WTC11 (cell line): ENCODE results near the gene E2F4. TPM values are rescaled to one million over a fixed set of nuclear protein-coding genes. Genes with fewer than 3 reads are reported as not detected.
A peak's percentile ranks its signal among the peaks of the same experiment; 100 is the strongest.

Source experiments
- CBFB ChIP-seq: sonication (generic); formaldehyde crosslinking; IDR thresholded peaks from 2 replicates; pipeline ENCODE4 v1.8.1; 2022; ENCODE audit warnings: mild to moderate bottlenecking, low read depth, missing genetic modification reagents
- CTCF ChIP-seq: fragments of 200-600 bp; IDR thresholded peaks from 2 replicates; pipeline ENCODE4 v1.8.0; 2022; ENCODE audit warnings: antibody characterized with exemption
- ERG ChIP-seq: fragments of 250-450 bp; sonication (Bioruptor Pico); IDR thresholded peaks from 2 replicates; pipeline ENCODE4 v1.8.0; 2021; ENCODE audit warnings: mild to moderate bottlenecking
- ESRRA ChIP-seq: sonication (generic); formaldehyde crosslinking; IDR thresholded peaks from 2 replicates; pipeline ENCODE4 v1.8.1; 2022; ENCODE audit warnings: mild to moderate bottlenecking, missing genetic modification reagents, borderline replicate concordance
- ETV6 ChIP-seq: sonication (generic); formaldehyde crosslinking; IDR thresholded peaks from 2 replicates; pipeline ENCODE4 v1.8.1; 2022; ENCODE audit warnings: mild to moderate bottlenecking, missing genetic modification reagents
- FOXK1 ChIP-seq: sonication (generic); formaldehyde crosslinking; IDR thresholded peaks from 2 replicates; pipeline ENCODE4 v1.8.0; 2022; ENCODE audit warnings: mild to moderate bottlenecking, moderate library complexity, missing genetic modification reagents
- GABPB1 ChIP-seq: sonication (generic); formaldehyde crosslinking; IDR thresholded peaks from 2 replicates; pipeline ENCODE4 v1.8.1; 2023; ENCODE audit warnings: mild to moderate bottlenecking, missing genetic modification reagents
- IRF2 ChIP-seq: sonication (generic); formaldehyde crosslinking; IDR thresholded peaks from 2 replicates; pipeline ENCODE4 v1.8.0; 2022; ENCODE audit warnings: low read depth, missing genetic modification reagents, borderline replicate concordance
- JAZF1 ChIP-seq: fragments of 250-450 bp; sonication (Bioruptor Pico); IDR thresholded peaks from 2 replicates; pipeline ENCODE4 v1.9.0; 2021; ENCODE audit warnings: moderate library complexity, mild to moderate bottlenecking, inconsistent platforms
- KAT7 ChIP-seq: sonication (generic); formaldehyde crosslinking; IDR thresholded peaks from 2 replicates; pipeline ENCODE4 v1.8.1; 2023; ENCODE audit warnings: missing genetic modification reagents, mild to moderate bottlenecking, borderline replicate concordance
- MXD4 ChIP-seq: fragments of 250-450 bp; sonication (Bioruptor Pico); IDR thresholded peaks from 2 replicates; pipeline ENCODE4 v1.8.0; 2021; ENCODE audit warnings: mild to moderate bottlenecking, moderate library complexity, borderline replicate concordance
- MYBL2 ChIP-seq: sonication (generic); formaldehyde crosslinking; IDR thresholded peaks from 2 replicates; pipeline ENCODE4 v1.8.1; 2023; ENCODE audit warnings: mild to moderate bottlenecking, moderate library complexity, missing genetic modification reagents
- NFE2L1 ChIP-seq: sonication (generic); formaldehyde crosslinking; IDR thresholded peaks from 2 replicates; pipeline ENCODE4 v1.8.1; 2023; ENCODE audit warnings: missing genetic modification reagents
- NR1H2 ChIP-seq: sonication (generic); formaldehyde crosslinking; IDR thresholded peaks from 2 replicates; pipeline ENCODE4 v1.9.0; 2021; ENCODE audit warnings: mild to moderate bottlenecking, moderate library complexity, missing genetic modification reagents
- STAT6 ChIP-seq: sonication (generic); formaldehyde crosslinking; conservative IDR thresholded peaks from 2 replicates; pipeline ENCODE4 v1.8.1; 2023; ENCODE audit warnings: mild to moderate bottlenecking, low read depth, missing genetic modification reagents, moderate library complexity
- TCF7 ChIP-seq: sonication (generic); formaldehyde crosslinking; IDR thresholded peaks from 2 replicates; pipeline ENCODE4 v1.8.0; 2022; ENCODE audit warnings: mild to moderate bottlenecking, low read depth, missing genetic modification reagents, moderate library complexity
- ZNF138 ChIP-seq: sonication (generic); formaldehyde crosslinking; conservative IDR thresholded peaks from 2 replicates; pipeline ENCODE4 v1.8.1; 2022; ENCODE audit warnings: mild to moderate bottlenecking, moderate library complexity, missing genetic modification reagents
- ZNF219 ChIP-seq: sonication (generic); formaldehyde crosslinking; IDR thresholded peaks from 2 replicates; pipeline ENCODE4 v1.8.0; 2023; ENCODE audit warnings: missing genetic modification reagents, mild to moderate bottlenecking, borderline replicate concordance
- ZNF232 ChIP-seq: sonication (generic); formaldehyde crosslinking; IDR thresholded peaks from 2 replicates; pipeline ENCODE4 v1.8.0; 2022; ENCODE audit warnings: mild to moderate bottlenecking, missing genetic modification reagents
- ZNF263 ChIP-seq: sonication (generic); formaldehyde crosslinking; IDR thresholded peaks from 2 replicates; pipeline ENCODE4 v1.8.1; 2022; ENCODE audit warnings: low read depth, mild to moderate bottlenecking, moderate library complexity, missing genetic modification reagents
- total RNA-seq: library from RNA; stranded (reverse); gene quantifications from 3 replicates; pipeline ENCODE4 v1.2.3, GENCODE V29; 2021
- TF ChIP-seq, protein P1 (sequence below): sonication (generic); formaldehyde crosslinking; IDR thresholded peaks from 2 replicates; pipeline ENCODE4 v1.8.0; 2022; ENCODE audit warnings: mild to moderate bottlenecking, missing genetic modification reagents
- TF ChIP-seq, protein P2 (sequence below): sonication (generic); formaldehyde crosslinking; IDR thresholded peaks from 2 replicates; pipeline ENCODE4 v1.8.1; 2022; ENCODE audit warnings: low read depth, mild to moderate bottlenecking, moderate library complexity, missing genetic modification reagents, borderline replicate concordance
- TF ChIP-seq, protein P3 (sequence below): sonication (generic); formaldehyde crosslinking; IDR thresholded peaks from 2 replicates; pipeline ENCODE4 v1.8.1; 2022; ENCODE audit warnings: mild to moderate bottlenecking, moderate library complexity, missing genetic modification reagents
- TF ChIP-seq, protein P4 (sequence below): sonication (generic); formaldehyde crosslinking; IDR thresholded peaks from 2 replicates; pipeline ENCODE4 v1.8.1; 2022; ENCODE audit warnings: missing genetic modification reagents, borderline replicate concordance
- TF ChIP-seq, protein P5 (sequence below): sonication (generic); formaldehyde crosslinking; IDR thresholded peaks from 2 replicates; pipeline ENCODE4 v1.8.1; 2023; ENCODE audit warnings: mild to moderate bottlenecking, missing genetic modification reagents, moderate library complexity
- TF ChIP-seq, protein P6 (sequence below): fragments of 250-450 bp; sonication (Bioruptor Pico); IDR thresholded peaks from 2 replicates; pipeline ENCODE4 v1.9.0; 2021; ENCODE audit warnings: mild to moderate bottlenecking

Gene E2F4
- total RNA-seq, 1 experiment from 2014 or later, result 85.0 TPM

DNA sequence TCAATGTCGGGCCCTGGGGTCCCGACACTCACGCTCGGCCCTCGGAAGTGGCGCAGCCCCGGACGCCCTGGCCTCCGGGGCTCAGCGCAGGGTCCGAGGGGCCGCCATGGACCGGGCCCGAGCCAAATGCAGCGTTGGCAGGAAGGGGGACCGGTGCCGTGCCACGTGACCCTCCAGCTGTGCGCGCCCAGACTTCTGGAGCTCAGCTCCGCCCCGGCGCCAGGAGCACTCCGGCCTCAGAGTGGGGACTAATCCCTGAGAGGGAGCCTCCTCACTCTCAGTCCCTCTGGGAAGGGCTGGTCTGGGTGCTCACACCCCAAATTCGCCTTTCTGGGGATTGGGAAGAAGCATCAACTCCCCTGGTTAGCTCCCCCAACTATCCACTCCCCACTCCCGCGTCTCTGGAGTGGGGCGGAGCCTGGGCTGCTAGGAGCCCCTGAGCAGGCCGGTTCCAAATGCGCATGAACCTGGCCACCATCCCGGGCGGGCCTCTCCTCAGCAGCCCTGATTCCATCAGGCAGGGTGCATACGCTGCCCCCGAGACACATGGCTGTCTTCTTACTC, 41.0 kb upstream of the E2F4 start, which contains the start of gene B3GNT9 (continued):
- TF ChIP-seq ERG, result no peak
- TF ChIP-seq ZNF263 (CRISPR knock-in tag), result peak; percentile 59; the same call in 1 of the 2 replicates
- TF ChIP-seq IRF2 (CRISPR knock-in tag), result no peak
- TF ChIP-seq, protein P1, sequence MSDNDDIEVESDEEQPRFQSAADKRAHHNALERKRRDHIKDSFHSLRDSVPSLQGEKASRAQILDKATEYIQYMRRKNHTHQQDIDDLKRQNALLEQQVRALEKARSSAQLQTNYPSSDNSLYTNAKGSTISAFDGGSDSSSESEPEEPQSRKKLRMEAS (CRISPR knock-in tag), result peak; percentile 75
- TF ChIP-seq, protein P2, sequence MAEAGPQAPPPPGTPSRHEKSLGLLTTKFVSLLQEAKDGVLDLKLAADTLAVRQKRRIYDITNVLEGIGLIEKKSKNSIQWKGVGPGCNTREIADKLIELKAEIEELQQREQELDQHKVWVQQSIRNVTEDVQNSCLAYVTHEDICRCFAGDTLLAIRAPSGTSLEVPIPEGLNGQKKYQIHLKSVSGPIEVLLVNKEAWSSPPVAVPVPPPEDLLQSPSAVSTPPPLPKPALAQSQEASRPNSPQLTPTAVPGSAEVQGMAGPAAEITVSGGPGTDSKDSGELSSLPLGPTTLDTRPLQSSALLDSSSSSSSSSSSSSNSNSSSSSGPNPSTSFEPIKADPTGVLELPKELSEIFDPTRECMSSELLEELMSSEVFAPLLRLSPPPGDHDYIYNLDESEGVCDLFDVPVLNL (CRISPR knock-in tag), result no peak
- no peak for TF ChIP-seq NR1H2 (CRISPR knock-in tag)
- no peak for TF ChIP-seq ZNF138 (CRISPR knock-in tag)
- TF ChIP-seq KAT7 (CRISPR knock-in tag), result 0 out of 2 replicates have a peak, but pooled peaks have one; percentile 16
- TF ChIP-seq CTCF, result no peak
- TF ChIP-seq TCF7 (CRISPR knock-in tag), result no peak
- TF ChIP-seq MYBL2, result no peak
- no peak for TF ChIP-seq ETV6 (CRISPR knock-in tag)
- TF ChIP-seq, protein P3, sequence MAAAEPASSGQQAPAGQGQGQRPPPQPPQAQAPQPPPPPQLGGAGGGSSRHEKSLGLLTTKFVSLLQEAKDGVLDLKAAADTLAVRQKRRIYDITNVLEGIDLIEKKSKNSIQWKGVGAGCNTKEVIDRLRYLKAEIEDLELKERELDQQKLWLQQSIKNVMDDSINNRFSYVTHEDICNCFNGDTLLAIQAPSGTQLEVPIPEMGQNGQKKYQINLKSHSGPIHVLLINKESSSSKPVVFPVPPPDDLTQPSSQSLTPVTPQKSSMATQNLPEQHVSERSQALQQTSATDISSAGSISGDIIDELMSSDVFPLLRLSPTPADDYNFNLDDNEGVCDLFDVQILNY (CRISPR knock-in tag), result no peak; the same call in 1 of the 2 replicates
- no peak for TF ChIP-seq CBFB (CRISPR knock-in tag)
- TF ChIP-seq ZNF219 (CRISPR knock-in tag), result 0 out of 2 replicates have a peak, but pooled peaks have one; percentile 0
- TF ChIP-seq GABPB1 (CRISPR knock-in tag), result 0 out of 2 replicates have a peak, but pooled peaks have one; percentile 23
- TF ChIP-seq FOXK1 (CRISPR knock-in tag), result no peak
- TF ChIP-seq, protein P4, sequence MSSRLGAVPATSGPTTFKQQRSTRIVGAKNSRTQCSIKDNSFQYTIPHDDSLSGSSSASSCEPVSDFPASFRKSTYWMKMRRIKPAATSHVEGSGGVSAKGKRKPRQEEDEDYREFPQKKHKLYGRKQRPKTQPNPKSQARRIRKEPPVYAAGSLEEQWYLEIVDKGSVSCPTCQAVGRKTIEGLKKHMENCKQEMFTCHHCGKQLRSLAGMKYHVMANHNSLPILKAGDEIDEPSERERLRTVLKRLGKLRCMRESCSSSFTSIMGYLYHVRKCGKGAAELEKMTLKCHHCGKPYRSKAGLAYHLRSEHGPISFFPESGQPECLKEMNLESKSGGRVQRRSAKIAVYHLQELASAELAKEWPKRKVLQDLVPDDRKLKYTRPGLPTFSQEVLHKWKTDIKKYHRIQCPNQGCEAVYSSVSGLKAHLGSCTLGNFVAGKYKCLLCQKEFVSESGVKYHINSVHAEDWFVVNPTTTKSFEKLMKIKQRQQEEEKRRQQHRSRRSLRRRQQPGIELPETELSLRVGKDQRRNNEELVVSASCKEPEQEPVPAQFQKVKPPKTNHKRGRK, result no peak
- TF ChIP-seq, protein P5, sequence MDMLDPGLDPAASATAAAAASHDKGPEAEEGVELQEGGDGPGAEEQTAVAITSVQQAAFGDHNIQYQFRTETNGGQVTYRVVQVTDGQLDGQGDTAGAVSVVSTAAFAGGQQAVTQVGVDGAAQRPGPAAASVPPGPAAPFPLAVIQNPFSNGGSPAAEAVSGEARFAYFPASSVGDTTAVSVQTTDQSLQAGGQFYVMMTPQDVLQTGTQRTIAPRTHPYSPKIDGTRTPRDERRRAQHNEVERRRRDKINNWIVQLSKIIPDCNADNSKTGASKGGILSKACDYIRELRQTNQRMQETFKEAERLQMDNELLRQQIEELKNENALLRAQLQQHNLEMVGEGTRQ, result peak; percentile 96
- no peak for TF ChIP-seq MXD4 (CRISPR knock-in tag)
- TF ChIP-seq JAZF1 (CRISPR knock-in tag), result no peak
- TF ChIP-seq, protein P6, sequence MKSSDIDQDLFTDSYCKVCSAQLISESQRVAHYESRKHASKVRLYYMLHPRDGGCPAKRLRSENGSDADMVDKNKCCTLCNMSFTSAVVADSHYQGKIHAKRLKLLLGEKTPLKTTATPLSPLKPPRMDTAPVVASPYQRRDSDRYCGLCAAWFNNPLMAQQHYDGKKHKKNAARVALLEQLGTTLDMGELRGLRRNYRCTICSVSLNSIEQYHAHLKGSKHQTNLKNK (CRISPR knock-in tag), result no peak
- 0 out of 2 replicates have a peak, but pooled peaks have one; percentile 44 for TF ChIP-seq NFE2L1 (CRISPR knock-in tag)
- TF ChIP-seq ZNF232, result no peak
- TF ChIP-seq STAT6, result no peak
- TF ChIP-seq ESRRA (CRISPR knock-in tag), result 0 out of 2 replicates have a peak, but pooled peaks have one; percentile 68
